Fibroblast of the aortic adventitia (primary cell): Measurements from ENCODE around the gene UGT1A10. TPM values are rescaled to one million over a fixed set of nuclear protein-coding genes. Genes with fewer than 3 reads are reported as not detected.

Experiments used
- DNase-seq: peaks from one replicate; pipeline ENCODE4 v3.0.0-alpha.2; 2010; ENCODE audit warnings: low read depth
- H3K4me3 ChIP-seq: 2 replicates; pipeline ENCODE4 v1.5.1; 2011; ENCODE audit warnings: low read depth, mild to moderate bottlenecking, control low read depth, low read length, moderate library complexity
- total RNA-seq: library from RNA; depleted of rRNA; stranded (reverse); fragments of >200 nt; gene quantifications from 2 replicates; pipeline ENCODE4 v1.2.3, GENCODE V29; 2012; ENCODE audit warnings: low replicate concordance
- TF ChIP-seq, protein P1 (sequence below): IDR thresholded peaks from 2 replicates; pipeline ENCODE4 v1.5.1; 2011; ENCODE audit warnings: mild to moderate bottlenecking, low read length, control low read depth, inconsistent platforms; ENCODE audit not compliant: insufficient read depth

UGT1A10 gene
- total RNA-seq, 1 donor: not detected

DNA sequence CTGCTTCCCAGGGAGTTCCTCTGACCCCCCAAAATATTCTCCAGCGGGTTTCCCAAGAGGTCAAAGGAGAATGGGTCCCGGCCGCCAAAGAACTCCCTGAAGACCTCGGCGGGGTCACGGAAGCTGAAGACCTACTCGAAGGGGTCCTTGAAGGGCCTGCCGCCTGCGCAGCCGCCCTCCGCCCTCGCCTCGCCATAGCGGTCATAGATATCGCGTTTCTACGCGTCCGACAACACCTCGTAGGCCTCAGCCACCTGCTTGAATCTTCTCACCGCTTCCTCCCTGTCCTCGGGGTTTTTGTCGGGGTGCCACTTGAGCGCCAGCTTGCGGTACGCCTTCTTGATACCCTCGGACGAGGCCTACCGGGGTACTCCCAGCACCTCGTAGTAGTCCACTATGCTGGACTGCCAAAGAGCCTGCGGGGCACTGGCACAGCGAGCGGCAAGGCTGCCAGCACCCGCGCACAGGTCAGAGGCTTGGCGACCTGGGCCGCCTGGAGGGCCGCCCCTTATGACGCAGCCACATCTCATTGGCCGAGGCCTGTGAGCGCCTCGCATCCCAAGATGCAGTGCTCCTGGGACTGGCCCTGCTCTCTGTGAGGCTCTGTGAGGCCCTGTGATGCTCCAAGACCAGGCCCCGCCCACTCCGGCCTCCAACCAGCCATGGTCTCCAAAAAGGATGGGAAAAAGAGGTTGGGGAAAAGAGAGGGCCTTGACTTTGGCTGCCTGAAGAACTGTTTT is 118.8 kb downstream of the UGT1A10 start:
- TF ChIP-seq, protein P1, sequence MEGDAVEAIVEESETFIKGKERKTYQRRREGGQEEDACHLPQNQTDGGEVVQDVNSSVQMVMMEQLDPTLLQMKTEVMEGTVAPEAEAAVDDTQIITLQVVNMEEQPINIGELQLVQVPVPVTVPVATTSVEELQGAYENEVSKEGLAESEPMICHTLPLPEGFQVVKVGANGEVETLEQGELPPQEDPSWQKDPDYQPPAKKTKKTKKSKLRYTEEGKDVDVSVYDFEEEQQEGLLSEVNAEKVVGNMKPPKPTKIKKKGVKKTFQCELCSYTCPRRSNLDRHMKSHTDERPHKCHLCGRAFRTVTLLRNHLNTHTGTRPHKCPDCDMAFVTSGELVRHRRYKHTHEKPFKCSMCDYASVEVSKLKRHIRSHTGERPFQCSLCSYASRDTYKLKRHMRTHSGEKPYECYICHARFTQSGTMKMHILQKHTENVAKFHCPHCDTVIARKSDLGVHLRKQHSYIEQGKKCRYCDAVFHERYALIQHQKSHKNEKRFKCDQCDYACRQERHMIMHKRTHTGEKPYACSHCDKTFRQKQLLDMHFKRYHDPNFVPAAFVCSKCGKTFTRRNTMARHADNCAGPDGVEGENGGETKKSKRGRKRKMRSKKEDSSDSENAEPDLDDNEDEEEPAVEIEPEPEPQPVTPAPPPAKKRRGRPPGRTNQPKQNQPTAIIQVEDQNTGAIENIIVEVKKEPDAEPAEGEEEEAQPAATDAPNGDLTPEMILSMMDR: no peak
- DNase-seq: no peak
- no peak overlapping the region for H3K4me3 ChIP-seq

DNA sequence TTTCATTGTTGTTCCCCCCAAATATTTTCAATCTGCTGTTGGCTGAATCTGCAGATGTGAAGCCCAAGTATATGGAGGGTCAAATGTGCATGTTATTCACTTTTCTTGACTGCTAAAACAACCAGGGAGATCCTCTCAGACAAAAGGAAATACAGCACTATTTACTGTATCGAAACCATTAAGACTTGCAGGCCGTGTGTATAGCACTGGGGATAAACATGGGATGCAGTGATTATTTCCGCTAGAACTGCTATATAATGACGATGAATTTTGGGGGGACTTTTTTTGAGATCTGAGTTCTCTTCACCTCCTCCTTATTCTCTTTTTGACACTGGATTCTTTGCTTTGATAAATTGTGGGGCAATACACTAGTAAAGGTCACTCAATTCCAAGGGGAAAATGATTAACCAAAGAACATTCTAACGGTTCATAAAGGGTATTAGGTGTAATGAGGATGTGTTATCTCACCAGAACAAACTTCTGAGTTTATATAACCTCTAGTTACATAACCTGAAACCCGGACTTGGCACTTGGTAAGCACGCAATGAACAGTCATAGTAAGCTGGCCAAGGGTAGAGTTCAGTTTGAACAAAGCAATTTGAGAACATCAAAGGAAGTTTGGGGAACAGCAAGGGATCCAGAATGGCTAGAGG is 120.3 kb downstream of the UGT1A10 start:
- DNase-seq: peak; percentile 36
- H3K4me3 ChIP-seq: no peak overlapping the region
- TF ChIP-seq, protein P1: no peak

DNA sequence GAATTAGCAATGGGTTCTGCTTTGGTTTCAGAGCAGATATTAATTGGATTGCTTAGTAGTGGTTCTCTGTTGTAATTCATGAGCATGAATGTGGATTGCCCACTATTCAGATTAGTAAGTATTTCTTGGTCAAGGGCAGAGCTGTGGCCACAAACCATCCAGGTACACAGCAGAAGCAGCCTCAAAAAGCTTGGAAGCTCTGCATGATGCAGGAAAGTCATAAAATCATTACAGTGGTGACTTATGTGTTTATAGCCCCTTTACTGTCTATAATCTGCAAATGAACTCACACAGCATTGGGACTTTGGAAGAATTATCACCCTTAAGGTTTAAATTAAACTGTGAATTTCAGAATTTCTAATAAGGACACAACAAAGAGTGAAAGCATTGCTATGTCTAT is 121.9 kb downstream of the UGT1A10 start:
- no peak for DNase-seq
- H3K4me3 ChIP-seq: no peak overlapping the region
- TF ChIP-seq, protein P1: no peak

DNA sequence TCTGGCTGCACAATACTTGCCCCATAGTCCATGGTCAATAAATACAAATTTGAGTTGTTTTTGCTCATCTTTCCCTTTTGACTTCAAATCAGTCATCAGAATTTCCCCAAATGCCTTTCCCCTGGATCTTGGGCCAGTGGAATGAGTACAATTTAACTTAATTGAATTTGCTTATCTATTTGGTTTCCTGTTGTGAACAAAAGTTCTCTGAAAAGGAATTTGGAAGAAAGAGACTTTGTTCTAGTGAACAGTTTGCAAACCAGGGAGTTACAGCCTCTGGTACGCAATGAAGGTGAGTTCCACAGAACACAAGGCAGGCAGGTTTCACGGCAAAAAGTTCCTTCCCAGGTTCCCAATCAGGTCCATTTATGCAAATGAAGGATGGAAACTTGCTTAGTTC is 122.6 kb downstream of the UGT1A10 start:
- H3K4me3 ChIP-seq: no peak overlapping the region
- DNase-seq: peak; percentile 59
- TF ChIP-seq, protein P1: no peak

DNA sequence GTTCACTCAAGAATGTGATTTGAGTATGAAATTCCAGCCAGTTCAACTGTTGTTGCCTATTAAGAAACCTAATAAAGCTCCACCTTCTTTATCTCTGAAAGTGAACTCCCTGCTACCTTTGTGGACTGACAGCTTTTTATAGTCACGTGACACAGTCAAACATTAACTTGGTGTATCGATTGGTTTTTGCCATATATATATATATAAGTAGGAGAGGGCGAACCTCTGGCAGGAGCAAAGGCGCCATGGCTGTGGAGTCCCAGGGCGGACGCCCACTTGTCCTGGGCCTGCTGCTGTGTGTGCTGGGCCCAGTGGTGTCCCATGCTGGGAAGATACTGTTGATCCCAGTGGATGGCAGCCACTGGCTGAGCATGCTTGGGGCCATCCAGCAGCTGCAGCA is 123.8 kb downstream of the UGT1A10 start, which contains the start of gene UGT1A1:
TSS of gene UGT1A1 (plus strand) at position 228 of the 400 bp plus-strand sequence. CDS start at position 246, 18 bp downstream.
- TF ChIP-seq, protein P1: no peak
- no peak within 1 kb of the TSS for H3K4me3 ChIP-seq
- no peak for DNase-seq

DNA sequence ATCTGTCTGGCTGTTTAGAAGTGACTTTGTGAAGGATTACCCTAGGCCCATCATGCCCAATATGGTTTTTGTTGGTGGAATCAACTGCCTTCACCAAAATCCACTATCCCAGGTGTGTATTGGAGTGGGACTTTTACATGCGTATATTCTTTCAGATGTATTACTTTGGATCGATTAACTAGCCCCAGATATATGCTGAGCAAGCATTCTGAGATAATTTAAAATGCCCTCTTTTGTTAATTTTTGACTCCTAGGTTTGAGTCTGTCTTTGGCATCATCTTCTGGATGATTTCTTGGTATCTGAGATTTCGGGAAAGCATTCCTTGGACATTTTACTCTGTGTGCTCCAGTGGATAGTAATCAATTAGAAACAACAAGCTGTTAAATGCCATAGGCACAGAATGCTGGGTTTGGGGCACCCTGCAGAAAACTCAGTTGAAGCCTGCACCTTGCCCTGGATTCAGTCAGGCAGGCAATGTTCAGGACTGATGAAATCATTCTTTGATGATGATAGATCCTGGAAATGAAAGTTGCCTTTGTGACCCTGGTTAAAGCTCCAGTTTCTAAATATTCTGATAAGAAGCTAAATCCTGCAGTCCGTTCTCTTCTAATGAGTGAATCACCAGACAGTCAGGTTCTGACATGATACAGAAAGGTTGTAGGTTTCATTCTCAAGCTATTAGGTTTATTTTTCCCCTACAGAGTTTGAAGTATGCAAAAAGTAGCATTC is 125.0 kb downstream of the UGT1A10 start:
- peak; percentile 51 for DNase-seq
- TF ChIP-seq, protein P1: no peak

More for the DNA sequence above, 125.0 kb downstream of the UGT1A10 start:
- H3K4me3 ChIP-seq: no peak overlapping the region
